ENCODE results near the gene CRYAA.

DNA sequence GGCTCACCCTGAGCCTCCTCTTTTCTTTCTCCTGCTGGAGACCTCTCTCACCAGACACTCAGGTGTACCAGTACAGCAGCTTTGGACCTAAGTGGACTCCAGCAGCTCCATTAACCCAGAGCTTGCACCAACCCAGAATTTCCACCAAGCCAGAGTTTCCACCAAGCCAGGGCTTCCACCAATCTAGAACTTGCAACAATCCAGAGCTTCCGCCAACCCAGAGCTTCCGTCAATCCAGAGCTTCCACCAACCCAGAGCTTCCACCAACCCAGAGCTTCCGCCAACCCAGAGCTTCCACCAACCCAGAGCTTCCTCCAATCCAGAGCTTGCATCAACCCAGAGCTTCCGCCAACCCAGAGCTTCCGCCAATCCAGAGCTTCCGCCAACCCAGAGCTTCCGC, 23.2 kb downstream of the CRYAA start:
- TF ChIP-seq, protein P1, sequence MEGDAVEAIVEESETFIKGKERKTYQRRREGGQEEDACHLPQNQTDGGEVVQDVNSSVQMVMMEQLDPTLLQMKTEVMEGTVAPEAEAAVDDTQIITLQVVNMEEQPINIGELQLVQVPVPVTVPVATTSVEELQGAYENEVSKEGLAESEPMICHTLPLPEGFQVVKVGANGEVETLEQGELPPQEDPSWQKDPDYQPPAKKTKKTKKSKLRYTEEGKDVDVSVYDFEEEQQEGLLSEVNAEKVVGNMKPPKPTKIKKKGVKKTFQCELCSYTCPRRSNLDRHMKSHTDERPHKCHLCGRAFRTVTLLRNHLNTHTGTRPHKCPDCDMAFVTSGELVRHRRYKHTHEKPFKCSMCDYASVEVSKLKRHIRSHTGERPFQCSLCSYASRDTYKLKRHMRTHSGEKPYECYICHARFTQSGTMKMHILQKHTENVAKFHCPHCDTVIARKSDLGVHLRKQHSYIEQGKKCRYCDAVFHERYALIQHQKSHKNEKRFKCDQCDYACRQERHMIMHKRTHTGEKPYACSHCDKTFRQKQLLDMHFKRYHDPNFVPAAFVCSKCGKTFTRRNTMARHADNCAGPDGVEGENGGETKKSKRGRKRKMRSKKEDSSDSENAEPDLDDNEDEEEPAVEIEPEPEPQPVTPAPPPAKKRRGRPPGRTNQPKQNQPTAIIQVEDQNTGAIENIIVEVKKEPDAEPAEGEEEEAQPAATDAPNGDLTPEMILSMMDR (IDR thresholded peaks at IDR 0.05) = no peak
- TF ChIP-seq POLR2A (IDR thresholded peaks at IDR 0.05) (no peak), POLR2AphosphoS5 (IDR thresholded peaks at IDR 0.05) (no peak)

All from prostate gland (tissue), 2 donors.